Peyer's patch (tissue), 4 donors: ENCODE results near the gene RAB3A.

Source experiments
- CTCF ChIP-seq, 6 experiments: fragments of 450-650 bp in 4 of 6; fragments of 200-600 bp in 2 of 6; sonication (generic) in 1 of 6; IDR thresholded peaks; one replicate each; pipeline ENCODE4 v1.5.1; 2017 to 2019; ENCODE audit warnings: antibody characterized with exemption in 6 of 6, mild to moderate bottlenecking in 3 of 6, moderate library complexity in 1 of 6
- POLR2A ChIP-seq, 2 donors: fragments of 450-650 bp; IDR thresholded peaks; one replicate each; pipeline ENCODE4 v1.5.1; 2017; ENCODE audit warnings: antibody characterized with exemption in 2 of 2, mild to moderate bottlenecking in 2 of 2, moderate library complexity in 2 of 2

- no peak for TF ChIP-seq POLR2A (IDR thresholded peaks at IDR 0.05)
- no peak for TF ChIP-seq CTCF (IDR thresholded peaks at IDR 0.05)
These were observed 43.3 kb downstream of the RAB3A start for GRCh38 chr19:18160493-18160970.
